ENCODE results near the gene MAGEA2. TPM values are rescaled to one million over a fixed set of nuclear protein-coding genes. Genes with fewer than 3 reads are reported as not detected.
"Not testable (repeated sequence)": the region's sequence is repeated elsewhere in the genome, so short reads cannot be mapped to it uniquely, and the experiment has no call there.

MAGEA2 gene
- total and polyA plus RNA-seq, 2 donors (not counting 1 experiment from before 2014, with no cell fraction given) = not detected

DNA sequence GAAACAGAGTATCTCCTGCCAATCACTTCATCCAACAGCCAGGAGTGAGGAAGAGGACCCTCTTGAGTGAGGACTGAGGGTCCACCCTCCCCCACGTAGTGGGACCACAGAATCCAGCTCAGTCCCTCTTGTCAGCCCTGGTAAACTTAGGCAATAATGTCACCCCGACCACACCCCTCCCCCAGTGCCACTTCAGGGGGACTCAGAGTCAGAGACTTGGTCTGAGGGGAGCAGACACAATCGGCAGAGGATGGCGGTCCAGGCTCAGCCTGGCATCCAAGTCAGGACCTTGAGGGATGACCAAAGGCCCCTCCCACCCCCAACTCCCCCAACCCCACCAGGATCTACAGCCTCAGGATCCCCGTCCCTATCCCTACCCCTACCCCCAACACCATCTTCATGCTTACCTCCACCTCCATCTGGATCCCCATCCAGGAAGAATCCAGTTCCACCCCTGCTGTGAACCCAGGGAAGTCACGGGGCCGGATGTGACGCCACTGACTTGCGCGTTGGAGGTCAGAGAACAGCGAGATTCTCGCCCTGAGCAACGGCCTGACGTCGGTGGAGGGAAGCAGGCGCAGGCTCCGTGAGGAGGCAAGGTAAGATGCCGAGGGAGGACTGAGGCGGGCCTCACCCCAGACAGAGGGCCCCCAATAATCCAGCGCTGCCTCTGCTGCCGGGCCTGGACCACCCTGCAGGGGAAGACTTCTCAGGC is 20.2 kb downstream of the MAGEA2 start, which contains the start of the genes CSAG1 and MAGEA12:
CSAG1 (minus strand) TSS at position 461 of the 715 bp plus-strand sequence. CDS start 1,261 bp downstream, outside the sequence.
MAGEA12 (plus strand) TSS at position 497 of the 715 bp plus-strand sequence. CDS start 2,405 bp downstream, outside the sequence.
- no peak for DNase-seq (ENCODE audit: low read depth in 2 of 2)
- H3K9ac ChIP-seq (ENCODE audit: insufficient read depth, low read length) = no peak within 1 kb of the TSS
- no peaks in the 10 kb centered on the region for H4K20me1 ChIP-seq (ENCODE audit: control insufficient read depth, extremely low read depth, insufficient read depth, low read length)
- TF ChIP-seq EZH2 (IDR thresholded peaks at IDR 0.05; ENCODE audit: low read length, missing control alignments) = no peak
- TF ChIP-seq, protein P1, sequence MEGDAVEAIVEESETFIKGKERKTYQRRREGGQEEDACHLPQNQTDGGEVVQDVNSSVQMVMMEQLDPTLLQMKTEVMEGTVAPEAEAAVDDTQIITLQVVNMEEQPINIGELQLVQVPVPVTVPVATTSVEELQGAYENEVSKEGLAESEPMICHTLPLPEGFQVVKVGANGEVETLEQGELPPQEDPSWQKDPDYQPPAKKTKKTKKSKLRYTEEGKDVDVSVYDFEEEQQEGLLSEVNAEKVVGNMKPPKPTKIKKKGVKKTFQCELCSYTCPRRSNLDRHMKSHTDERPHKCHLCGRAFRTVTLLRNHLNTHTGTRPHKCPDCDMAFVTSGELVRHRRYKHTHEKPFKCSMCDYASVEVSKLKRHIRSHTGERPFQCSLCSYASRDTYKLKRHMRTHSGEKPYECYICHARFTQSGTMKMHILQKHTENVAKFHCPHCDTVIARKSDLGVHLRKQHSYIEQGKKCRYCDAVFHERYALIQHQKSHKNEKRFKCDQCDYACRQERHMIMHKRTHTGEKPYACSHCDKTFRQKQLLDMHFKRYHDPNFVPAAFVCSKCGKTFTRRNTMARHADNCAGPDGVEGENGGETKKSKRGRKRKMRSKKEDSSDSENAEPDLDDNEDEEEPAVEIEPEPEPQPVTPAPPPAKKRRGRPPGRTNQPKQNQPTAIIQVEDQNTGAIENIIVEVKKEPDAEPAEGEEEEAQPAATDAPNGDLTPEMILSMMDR (conservative IDR thresholded peaks at IDR 0.05 in 1 of 2, IDR thresholded peaks at IDR 0.05 in 1 of 2; ENCODE audit: low read depth in 1 of 2, low read length in 2 of 2) = no peak
- no peaks in the 10 kb centered on the region for H3K36me3 ChIP-seq (ENCODE audit: control insufficient read depth, insufficient read depth, low read length)
- H3K4me3 ChIP-seq (replicated peaks in 1 of 4; ENCODE audit: control extremely low read depth in 1 of 4, insufficient read depth in 1 of 4, low read depth in 3 of 4, low read length in 4 of 4) = no peak within 1 kb of the TSS
- H3K79me2 ChIP-seq (ENCODE audit: control insufficient read depth, insufficient read depth, low read length) = no peaks in the 10 kb centered on the region
- H3K4me2 ChIP-seq (ENCODE audit: extremely low read depth, insufficient read depth, low read length) = no peak within 1 kb of the TSS
- no peak within 1 kb of the TSS for H3K27ac ChIP-seq (ENCODE audit: insufficient read depth, low read length)
- H3K4me1 ChIP-seq (ENCODE audit: control insufficient read depth, extremely low read depth, insufficient read depth, low read length) = no peaks in the 10 kb centered on the region
- H2AFZ ChIP-seq (ENCODE audit: low read length) = no peak within 1 kb of the TSS
- no peaks in the 10 kb centered on the region for H3K9me3 ChIP-seq (ENCODE audit: control insufficient read depth, insufficient read depth, low read depth, low read length)
- no peaks in the 10 kb centered on the region for H3K27me3 ChIP-seq (ENCODE audit: control insufficient read depth, insufficient read depth, low read length)

GRCh38 chrX:152725409-152725808 is 28.2 kb downstream of the MAGEA2 start:
- no peaks in the 10 kb centered on the region for H3K79me2 ChIP-seq (ENCODE audit: control insufficient read depth, insufficient read depth, low read length)
- H3K4me2 ChIP-seq (ENCODE audit: extremely low read depth, insufficient read depth, low read length) = no peak overlapping the region
- no peak overlapping the region for H3K4me3 ChIP-seq (replicated peaks in 1 of 4; ENCODE audit: control extremely low read depth in 1 of 4, insufficient read depth in 1 of 4, low read depth in 3 of 4, low read length in 4 of 4)
- DNase-seq (ENCODE audit: low read depth in 2 of 2) = no peak
- H4K20me1 ChIP-seq (ENCODE audit: control insufficient read depth, extremely low read depth, insufficient read depth, low read length) = no peaks in the 10 kb centered on the region
- no peaks in the 10 kb centered on the region for H3K36me3 ChIP-seq (ENCODE audit: control insufficient read depth, insufficient read depth, low read length)
- TF ChIP-seq, protein P1 (conservative IDR thresholded peaks at IDR 0.05 in 1 of 2, IDR thresholded peaks at IDR 0.05 in 1 of 2; ENCODE audit: low read depth in 1 of 2, low read length in 2 of 2) = no peak
- TF ChIP-seq EZH2 (IDR thresholded peaks at IDR 0.05; ENCODE audit: low read length, missing control alignments) = no peak
- no peak overlapping the region for H2AFZ ChIP-seq (ENCODE audit: low read length)
- H3K9me3 ChIP-seq (ENCODE audit: control insufficient read depth, insufficient read depth, low read depth, low read length) = no peaks in the 10 kb centered on the region
- H3K27ac ChIP-seq (ENCODE audit: insufficient read depth, low read length) = no peak overlapping the region
- H3K27me3 ChIP-seq (ENCODE audit: control insufficient read depth, insufficient read depth, low read length) = no peaks in the 10 kb centered on the region
- H3K4me1 ChIP-seq (ENCODE audit: control insufficient read depth, extremely low read depth, insufficient read depth, low read length) = no peaks in the 10 kb centered on the region
- no peak overlapping the region for H3K9ac ChIP-seq (ENCODE audit: insufficient read depth, low read length)

GRCh38 chrX:152713815-152714787 is 39.5 kb downstream of the MAGEA2 start, which contains the start of gene MAGEA2B:
TSS of gene MAGEA2B (plus strand) at chrX:152714628. CDS start at chrX:152717107, 2,479 bp downstream.
- DNase-seq (ENCODE audit: low read depth in 2 of 2); H3K9me3 ChIP-seq (ENCODE audit: control insufficient read depth, insufficient read depth, low read depth, low read length); H3K27me3 ChIP-seq (ENCODE audit: control insufficient read depth, insufficient read depth, low read length); H3K9ac ChIP-seq (ENCODE audit: insufficient read depth, low read length); H4K20me1 ChIP-seq (ENCODE audit: control insufficient read depth, extremely low read depth, insufficient read depth, low read length); H3K4me3 ChIP-seq (replicated peaks in 1 of 4; ENCODE audit: control extremely low read depth in 1 of 4, insufficient read depth in 1 of 4, low read depth in 3 of 4, low read length in 4 of 4); H2AFZ ChIP-seq (ENCODE audit: low read length); H3K27ac ChIP-seq (ENCODE audit: insufficient read depth, low read length); H3K79me2 ChIP-seq (ENCODE audit: control insufficient read depth, insufficient read depth, low read length); H3K4me1 ChIP-seq (ENCODE audit: control insufficient read depth, extremely low read depth, insufficient read depth, low read length); H3K4me2 ChIP-seq (ENCODE audit: extremely low read depth, insufficient read depth, low read length); H3K36me3 ChIP-seq (ENCODE audit: control insufficient read depth, insufficient read depth, low read length): not testable (repeated sequence)

DNA sequence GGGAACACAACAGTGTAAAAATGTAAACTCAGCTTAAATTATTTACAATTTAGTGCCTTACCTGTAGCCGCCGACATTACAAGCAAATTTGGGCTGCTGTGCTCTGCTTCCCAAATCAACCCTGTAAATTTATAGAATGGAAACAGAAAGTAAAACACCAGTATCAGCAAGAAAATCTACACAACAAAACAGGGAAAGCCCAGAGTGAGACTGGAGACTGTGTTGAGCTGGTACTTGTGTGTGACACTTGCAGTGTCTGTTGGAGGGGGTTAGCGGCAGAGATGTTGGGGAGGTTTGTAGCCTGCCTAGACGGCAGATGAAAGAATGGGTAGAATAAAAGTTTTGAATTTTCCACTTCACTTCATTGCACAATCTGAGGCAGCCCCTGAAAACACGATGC is 40.4 kb downstream of the MAGEA2 start:
- H3K9me3 ChIP-seq (ENCODE audit: control insufficient read depth, insufficient read depth, low read depth, low read length); H3K4me3 ChIP-seq (replicated peaks in 1 of 4; ENCODE audit: control extremely low read depth in 1 of 4, insufficient read depth in 1 of 4, low read depth in 3 of 4, low read length in 4 of 4); H2AFZ ChIP-seq (ENCODE audit: low read length); H3K36me3 ChIP-seq (ENCODE audit: control insufficient read depth, insufficient read depth, low read length); H3K27me3 ChIP-seq (ENCODE audit: control insufficient read depth, insufficient read depth, low read length); H3K79me2 ChIP-seq (ENCODE audit: control insufficient read depth, insufficient read depth, low read length); H3K27ac ChIP-seq (ENCODE audit: insufficient read depth, low read length); H3K9ac ChIP-seq (ENCODE audit: insufficient read depth, low read length); H3K4me1 ChIP-seq (ENCODE audit: control insufficient read depth, extremely low read depth, insufficient read depth, low read length); H4K20me1 ChIP-seq (ENCODE audit: control insufficient read depth, extremely low read depth, insufficient read depth, low read length); H3K4me2 ChIP-seq (ENCODE audit: extremely low read depth, insufficient read depth, low read length); DNase-seq (ENCODE audit: low read depth in 2 of 2): not testable (repeated sequence)

DNA sequence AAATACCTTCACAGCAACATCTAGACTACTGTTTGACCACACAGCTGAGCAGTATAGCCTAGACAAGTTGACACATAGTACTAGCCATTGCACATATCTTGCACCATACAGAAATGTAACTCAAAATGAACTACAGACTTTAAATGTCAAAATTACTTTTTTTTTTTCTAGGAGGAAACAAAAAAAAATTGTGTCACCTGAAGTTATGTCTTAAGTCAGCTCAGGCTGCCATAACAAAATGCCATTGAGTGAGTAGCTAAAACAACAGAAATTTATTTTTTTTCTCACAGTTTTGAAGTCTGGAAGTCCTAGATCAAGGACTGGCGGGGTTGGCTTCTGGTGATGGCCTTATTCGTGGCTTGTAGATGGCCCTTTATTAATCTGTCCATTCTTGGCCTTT is 44.5 kb downstream of the MAGEA2 start, which contains the start of gene CSAG2:
CSAG2 (minus strand) TSS at position 101 of the 400 bp plus-strand sequence. CDS start 161 bp downstream, outside the sequence.
- DNase-seq (ENCODE audit: low read depth in 2 of 2); H3K9me3 ChIP-seq (ENCODE audit: control insufficient read depth, insufficient read depth, low read depth, low read length); H3K36me3 ChIP-seq (ENCODE audit: control insufficient read depth, insufficient read depth, low read length); H3K27me3 ChIP-seq (ENCODE audit: control insufficient read depth, insufficient read depth, low read length); H3K27ac ChIP-seq (ENCODE audit: insufficient read depth, low read length); H2AFZ ChIP-seq (ENCODE audit: low read length); H3K9ac ChIP-seq (ENCODE audit: insufficient read depth, low read length); H3K79me2 ChIP-seq (ENCODE audit: control insufficient read depth, insufficient read depth, low read length); H3K4me1 ChIP-seq (ENCODE audit: control insufficient read depth, extremely low read depth, insufficient read depth, low read length); H3K4me3 ChIP-seq (replicated peaks in 1 of 4; ENCODE audit: control extremely low read depth in 1 of 4, insufficient read depth in 1 of 4, low read depth in 3 of 4, low read length in 4 of 4); H3K4me2 ChIP-seq (ENCODE audit: extremely low read depth, insufficient read depth, low read length); H4K20me1 ChIP-seq (ENCODE audit: control insufficient read depth, extremely low read depth, insufficient read depth, low read length): not testable (repeated sequence)
